Measurements from ENCODE around the gene SNRPA. TPM values are rescaled to one million over a fixed set of nuclear protein-coding genes. Genes with fewer than 3 reads are reported as not detected.

Gene SNRPA
- total RNA-seq, 4 donors from 2014 or later, result 12.8 to 70.2 (median 19.0) TPM

DNA sequence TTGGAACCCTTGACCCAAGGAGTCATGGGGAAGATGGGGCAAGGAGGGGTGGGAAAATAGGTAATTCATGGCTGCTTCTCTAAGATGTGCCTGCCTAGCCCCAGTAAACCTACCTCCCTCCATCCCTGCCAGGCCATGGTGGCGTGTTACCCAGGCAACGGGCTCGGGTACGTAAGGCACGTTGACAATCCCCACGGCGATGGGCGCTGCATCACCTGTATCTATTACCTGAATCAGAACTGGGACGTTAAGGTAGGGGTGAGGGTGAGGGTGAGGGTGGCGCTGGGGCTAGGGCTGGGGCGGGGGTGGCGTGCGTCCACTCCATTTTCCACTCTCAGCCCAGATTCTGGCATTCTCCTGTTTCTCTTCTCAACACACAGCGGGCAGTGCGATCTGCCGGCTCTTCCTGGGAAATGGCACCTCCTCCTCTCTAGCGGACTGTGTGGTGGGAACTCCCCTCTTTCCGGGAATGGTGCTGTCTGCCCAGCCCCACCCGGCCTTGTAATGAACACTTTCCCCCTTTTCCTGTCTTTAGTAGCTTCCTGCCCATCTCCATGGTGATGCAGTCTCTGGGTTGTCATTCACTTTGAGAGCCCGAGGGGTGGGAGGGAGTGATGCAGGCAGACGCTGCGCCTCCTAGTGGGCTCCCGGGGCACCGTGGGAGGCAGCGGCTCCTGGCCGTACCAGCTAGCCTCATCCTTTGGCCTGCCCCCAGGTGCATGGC lies 55.6 kb downstream of the SNRPA start:
- Histone ChIP-seq H3K27me3 (no peaks in the 10 kb centered on the region), H3K27ac (peak overlapping the region; percentile 73 to 74), H3K4me3 (no peak overlapping the region), H3K9me3 (no peaks in the 10 kb centered on the region), H3K36me3 (no peaks in the 10 kb centered on the region), H3K4me1 (peaks cover 8 to 28% of the 10 kb centered on the region in 2 donors)
- TF ChIP-seq, protein P1, sequence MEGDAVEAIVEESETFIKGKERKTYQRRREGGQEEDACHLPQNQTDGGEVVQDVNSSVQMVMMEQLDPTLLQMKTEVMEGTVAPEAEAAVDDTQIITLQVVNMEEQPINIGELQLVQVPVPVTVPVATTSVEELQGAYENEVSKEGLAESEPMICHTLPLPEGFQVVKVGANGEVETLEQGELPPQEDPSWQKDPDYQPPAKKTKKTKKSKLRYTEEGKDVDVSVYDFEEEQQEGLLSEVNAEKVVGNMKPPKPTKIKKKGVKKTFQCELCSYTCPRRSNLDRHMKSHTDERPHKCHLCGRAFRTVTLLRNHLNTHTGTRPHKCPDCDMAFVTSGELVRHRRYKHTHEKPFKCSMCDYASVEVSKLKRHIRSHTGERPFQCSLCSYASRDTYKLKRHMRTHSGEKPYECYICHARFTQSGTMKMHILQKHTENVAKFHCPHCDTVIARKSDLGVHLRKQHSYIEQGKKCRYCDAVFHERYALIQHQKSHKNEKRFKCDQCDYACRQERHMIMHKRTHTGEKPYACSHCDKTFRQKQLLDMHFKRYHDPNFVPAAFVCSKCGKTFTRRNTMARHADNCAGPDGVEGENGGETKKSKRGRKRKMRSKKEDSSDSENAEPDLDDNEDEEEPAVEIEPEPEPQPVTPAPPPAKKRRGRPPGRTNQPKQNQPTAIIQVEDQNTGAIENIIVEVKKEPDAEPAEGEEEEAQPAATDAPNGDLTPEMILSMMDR (IDR thresholded peaks at IDR 0.05), result peak; percentile 82 to 90 (median 86)
- peak; percentile 14 to 19 for TF ChIP-seq POLR2A (IDR thresholded peaks at IDR 0.05)
- intact Hi-C loops (cut with DNase I; ENCODE audit: low total_unique reads), result loop anchor here (5.0 kb wide), 1 partner anchor 144 kb away; no protein-coding TSS in a partner anchor
- peak; percentile 84 to 89 for DNase-seq

DNA sequence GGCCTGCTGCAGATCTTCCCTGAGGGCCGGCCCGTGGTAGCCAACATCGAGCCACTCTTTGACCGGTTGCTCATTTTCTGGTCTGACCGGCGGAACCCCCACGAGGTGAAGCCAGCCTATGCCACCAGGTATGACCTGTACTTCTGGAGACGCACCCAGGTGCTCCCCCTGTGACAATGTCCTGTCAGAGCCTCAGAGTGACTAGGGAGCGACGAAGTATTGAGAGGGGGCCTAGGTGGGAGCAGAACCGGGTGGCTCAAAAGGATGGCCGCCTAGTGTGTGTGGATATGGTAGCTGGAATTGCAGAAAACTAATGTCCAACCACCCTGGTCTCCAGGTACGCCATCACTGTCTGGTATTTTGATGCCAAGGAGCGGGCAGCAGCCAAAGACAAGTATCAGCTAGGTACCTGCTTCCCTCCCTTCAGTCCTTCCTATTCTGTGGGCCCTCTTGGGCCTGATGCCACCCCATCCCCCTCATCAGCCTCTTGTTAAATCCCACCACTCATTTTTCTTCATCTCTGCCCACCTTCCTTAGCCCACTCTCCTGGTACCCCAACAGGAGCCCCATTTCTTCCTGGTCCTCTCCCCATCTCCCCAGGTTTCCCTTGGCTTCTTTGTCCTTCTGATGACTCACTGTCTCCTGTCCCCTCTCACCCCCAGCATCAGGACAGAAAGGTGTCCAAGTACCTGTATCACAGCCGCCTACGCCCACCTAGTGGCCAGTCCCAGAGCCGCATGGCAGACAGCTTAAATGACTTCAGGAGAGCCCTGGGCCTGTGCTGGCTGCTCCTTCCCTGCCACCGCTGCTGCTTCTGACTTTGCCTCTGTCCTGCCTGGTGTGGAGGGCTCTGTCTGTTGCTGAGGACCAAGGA lies 56.4 kb downstream of the SNRPA start:
- Histone ChIP-seq H3K27me3 (no peaks in the 10 kb centered on the region), H3K36me3 (no peaks in the 10 kb centered on the region), H3K4me1 (peaks cover 8 to 25% of the 10 kb centered on the region in 2 donors), H3K27ac (peak overlapping the region; percentile 73 to 74), H3K9me3 (no peaks in the 10 kb centered on the region), H3K4me3 (no peak overlapping the region)
- intact Hi-C loops (cut with DNase I; ENCODE audit: low total_unique reads), result loop anchor here (5.0 kb wide), 1 partner anchor 145 kb away; no protein-coding TSS in a partner anchor
- no peak for TF ChIP-seq POLR2A (IDR thresholded peaks at IDR 0.05)
- TF ChIP-seq, protein P1 (IDR thresholded peaks at IDR 0.05), result peak in 1 of 4 experiments; percentile 2
- DNase-seq, result peak in 1 of 2 donors; percentile 33

DNA sequence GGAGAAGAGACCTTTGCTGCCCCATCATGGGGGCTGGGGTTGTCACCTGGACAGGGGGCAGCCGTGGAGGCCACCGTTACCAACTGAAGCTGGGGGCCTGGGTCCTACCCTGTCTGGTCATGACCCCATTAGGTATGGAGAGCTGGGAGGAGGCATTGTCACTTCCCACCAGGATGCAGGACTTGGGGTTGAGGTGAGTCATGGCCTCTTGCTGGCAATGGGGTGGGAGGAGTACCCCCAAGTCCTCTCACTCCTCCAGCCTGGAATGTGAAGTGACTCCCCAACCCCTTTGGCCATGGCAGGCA lies 57.0 kb downstream of the SNRPA start:
- peak overlapping the region in 1 of 2 donors; percentile 74 for H3K27ac ChIP-seq
- no peak overlapping the region for H3K4me3 ChIP-seq
- H3K27me3 ChIP-seq, result no peaks in the 10 kb centered on the region
- intact Hi-C loops (cut with DNase I; ENCODE audit: low total_unique reads), result loop anchor here (5.0 kb wide), 1 partner anchor 146 kb away; no protein-coding TSS in a partner anchor
- peak in 1 of 2 donors; percentile 26 for DNase-seq
- H3K9me3 ChIP-seq, result no peaks in the 10 kb centered on the region
- peaks cover 8 to 21% of the 10 kb centered on the region in 2 donors for H3K4me1 ChIP-seq
- no peaks in the 10 kb centered on the region for H3K36me3 ChIP-seq
- TF ChIP-seq, protein P1 (IDR thresholded peaks at IDR 0.05), result no peak
- TF ChIP-seq POLR2A (IDR thresholded peaks at IDR 0.05), result no peak

DNA sequence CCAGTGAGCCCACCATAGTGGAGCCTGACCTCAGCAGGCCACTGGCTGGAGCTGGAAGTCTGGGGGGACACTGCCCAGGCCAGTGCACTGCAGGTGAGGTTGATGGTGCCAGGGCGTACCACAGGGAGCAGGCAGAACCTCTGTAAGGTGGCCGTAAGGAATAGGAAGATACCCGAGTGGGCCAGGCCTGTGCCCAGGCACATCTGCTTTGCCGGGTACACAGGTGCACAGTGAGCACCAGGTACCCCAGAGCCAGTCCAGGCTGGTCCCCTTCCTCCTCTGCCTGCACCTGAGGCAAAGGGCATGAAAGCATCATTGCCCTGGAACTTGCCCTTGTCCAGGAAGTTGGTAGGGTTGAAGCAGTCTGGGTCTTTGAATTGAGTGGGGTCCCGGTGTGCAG lies 57.5 kb downstream of the SNRPA start:
- intact Hi-C loops (cut with DNase I; ENCODE audit: low total_unique reads), result loop anchor here (5.0 kb wide), 1 partner anchor 146 kb away; no protein-coding TSS in a partner anchor
- no peaks in the 10 kb centered on the region for H3K27me3 ChIP-seq
- no peak overlapping the region for H3K27ac ChIP-seq

More for the DNA sequence above, 57.5 kb downstream of the SNRPA start:
- H3K4me1 ChIP-seq, result peaks cover 8 to 19% of the 10 kb centered on the region in 2 donors
- no peaks in the 10 kb centered on the region for H3K36me3 ChIP-seq
- DNase-seq, result no peak
- TF ChIP-seq, protein P1 (IDR thresholded peaks at IDR 0.05), result no peak
- TF ChIP-seq POLR2A (IDR thresholded peaks at IDR 0.05), result no peak
- H3K9me3 ChIP-seq, result no peaks in the 10 kb centered on the region
- no peak overlapping the region for H3K4me3 ChIP-seq

Measured in uterus (tissue), 4 donors.